ENCODE measurements around the gene TNFSF13B. TPM values are rescaled to one million over a fixed set of nuclear protein-coding genes. Genes with fewer than 3 reads are reported as not detected.

Gene TNFSF13B
- total and polyA plus RNA-seq, 2 of the 8 experiments (the other 6 are each of a cell fraction or from before 2014, with no cell fraction given), result not detected

DNA sequence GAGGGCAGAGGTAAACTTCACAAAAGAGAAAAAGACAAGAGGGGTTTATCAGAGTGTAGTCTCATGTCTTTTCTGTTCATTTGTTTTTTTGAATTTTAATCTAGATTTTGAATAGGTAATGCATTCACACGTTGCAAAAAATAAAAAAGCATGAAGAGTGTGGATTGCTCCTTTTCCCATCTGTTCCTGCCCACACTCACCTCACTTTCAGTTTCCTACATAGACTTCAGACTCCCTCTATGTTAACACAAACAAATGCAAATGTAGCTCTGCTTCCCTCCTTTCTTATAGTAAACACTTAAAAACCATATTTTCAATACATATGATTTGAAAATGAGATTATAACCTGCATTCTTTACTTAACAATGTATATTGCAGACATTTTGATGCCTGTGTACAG, 20.3 kb downstream of the TNFSF13B start:
- 48% methylated on average over 1 of the region's 1 CpG; no CpG with 5 or more reads in 1 of the 2 experiments for WGBS, 2 experiments (ENCODE audit: extremely low coverage in 1 of 2, insufficient coverage in 1 of 2, insufficient read length in 1 of 2, insufficient replicate concordance in 2 of 2, low coverage in 1 of 2, low lambda C conversion rate in 2 of 2, missing lambda C conversion rate in 1 of 2)
- FAIRE-seq (no peak), DNase-seq (ENCODE audit: low read depth in 1 of 2, low spot score in 2 of 2) (no peak)
- Histone ChIP-seq H3K79me1 (ENCODE audit: low read depth, low read length) (no peaks in the 10 kb centered on the region), H3K56ac (replicated peaks; ENCODE audit: insufficient read length, low read depth, low read length) (no peak overlapping the region), H2BK5ac (ENCODE audit: low read depth, low read length) (no peak overlapping the region), H3K23me2 (ENCODE audit: low read depth, low read length) (no peaks in the 10 kb centered on the region), H2BK20ac (ENCODE audit: low read length) (no peak overlapping the region), H4K5ac (ENCODE audit: insufficient read length, low read depth, low read length) (no peak overlapping the region), H2BK15ac (ENCODE audit: low read length) (no peak overlapping the region), H3K4me3 (ENCODE audit: extremely low read depth in 1 of 4, insufficient read depth in 2 of 4, low read depth in 3 of 4, low read length in 4 of 4) (no peak overlapping the region), H3K9me3 (ENCODE audit: insufficient read depth in 2 of 2, low read depth in 1 of 2, low read length in 1 of 2) (no peaks in the 10 kb centered on the region), H2AFZ (ENCODE audit: low read length) (no peak overlapping the region), H3K23ac (ENCODE audit: insufficient read length) (no peak overlapping the region), H3K27me3 (replicated peaks in 1 of 4; ENCODE audit: control insufficient read depth in 3 of 4, extremely low read depth in 1 of 4, insufficient read depth in 3 of 4, low read length in 3 of 4) (no peaks in the 10 kb centered on the region), H2BK12ac (ENCODE audit: low read depth, low read length) (no peak overlapping the region), H2AK5ac (ENCODE audit: low read depth, low read length) (no peak overlapping the region), H3K4me2 (ENCODE audit: insufficient read depth in 1 of 2, low read depth in 2 of 2, low read length in 2 of 2) (no peak overlapping the region), H2BK120ac (replicated peaks; ENCODE audit: low read depth, low read length) (no peak overlapping the region), H3K18ac (ENCODE audit: extremely low read depth, low read length) (no peak overlapping the region), H3K4ac (replicated peaks; ENCODE audit: insufficient read length, low read depth, low read length) (no peak overlapping the region), H3K36me3 (ENCODE audit: control insufficient read depth in 2 of 4, insufficient read depth in 4 of 4, low read length in 3 of 4) (no peaks in the 10 kb centered on the region), H4K91ac (replicated peaks; ENCODE audit: insufficient read length, low read length) (no peak overlapping the region), H3K79me2 (ENCODE audit: control insufficient read depth in 1 of 2, insufficient read depth in 2 of 2, low read length in 2 of 2) (no peaks in the 10 kb centered on the region), H3K9ac (replicated peaks in 1 of 4; ENCODE audit: extremely low read depth in 1 of 4, low read depth in 3 of 4, low read length in 3 of 4) (no peak overlapping the region), H3K14ac (ENCODE audit: insufficient read length) (no peak overlapping the region), H3K27ac (ENCODE audit: low read depth, low read length) (no peak overlapping the region), H4K20me1 (replicated peaks in 1 of 2; ENCODE audit: control insufficient read depth in 1 of 2, insufficient read depth in 2 of 2, low read length in 2 of 2) (no peaks in the 10 kb centered on the region), H3K4me1 (replicated peaks in 1 of 4; ENCODE audit: control insufficient read depth in 3 of 4, insufficient read depth in 4 of 4, low read length in 3 of 4) (no peaks in the 10 kb centered on the region), H4K8ac (ENCODE audit: extremely low read depth, insufficient read depth, low read length) (no peak overlapping the region)
- POLR2A ChIA-PET (ENCODE audit: partially characterized antibody), result no interaction called here
- no peak for TF ChIP-seq RAD21 (IDR thresholded peaks at IDR 0.05 in 1 of 2, conservative IDR thresholded peaks at IDR 0.05 in 1 of 2; ENCODE audit: low read depth in 2 of 2, low read length in 2 of 2)
- TF ChIP-seq CHD2 (IDR thresholded peaks at IDR 0.05; ENCODE audit: low read length), result no peak
- TF ChIP-seq MAFK (IDR thresholded peaks at IDR 0.05; ENCODE audit: low read depth, low read length), result no peak
- no peak for TF ChIP-seq JUND (IDR thresholded peaks at IDR 0.05; ENCODE audit: low read length)
- TF ChIP-seq, protein P1, sequence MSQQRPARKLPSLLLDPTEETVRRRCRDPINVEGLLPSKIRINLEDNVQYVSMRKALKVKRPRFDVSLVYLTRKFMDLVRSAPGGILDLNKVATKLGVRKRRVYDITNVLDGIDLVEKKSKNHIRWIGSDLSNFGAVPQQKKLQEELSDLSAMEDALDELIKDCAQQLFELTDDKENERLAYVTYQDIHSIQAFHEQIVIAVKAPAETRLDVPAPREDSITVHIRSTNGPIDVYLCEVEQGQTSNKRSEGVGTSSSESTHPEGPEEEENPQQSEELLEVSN (IDR thresholded peaks at IDR 0.05), result no peak
- no peak for TF ChIP-seq CBX5 (IDR thresholded peaks at IDR 0.05; ENCODE audit: low read depth, low read length)
- no peak for TF ChIP-seq CTBP2 (IDR thresholded peaks at IDR 0.05; ENCODE audit: borderline replicate concordance, insufficient read depth, insufficient read length, low read length)
- CTCF ChIA-PET (ENCODE audit: partially characterized antibody), result interaction anchor here (0.6 kb wide), 1 partner anchor 73 kb away, joined by 3 read pairs; no protein-coding TSS in a partner anchor

Data from H1 (cell line).